Left kidney (tissue), 2 donors: ENCODE measurements around the gene ABRAXAS1. TPM values are rescaled to one million over a fixed set of nuclear protein-coding genes. Genes with fewer than 3 reads are reported as not detected.

Experiments used
- DNase-seq: peaks from one replicate; pipeline ENCODE4 v3.0.0-alpha.2; 2013
- polyA plus RNA-seq: library from polyadenylated mRNA; unstranded; fragments of 120-200 nt; gene quantifications from one replicate; pipeline ENCODE4 v1.2.1, GENCODE V29; 2013; ENCODE audit not compliant: insufficient read length

Gene ABRAXAS1
- polyA plus RNA-seq, 1 donor, result 31.5 TPM

- DNase-seq, result peak; percentile 99
Measured at GRCh38 chr4:83455281-83456183, 29.4 kb downstream of the ABRAXAS1 start, which contains the start of the genes HELQ and MRPS18C. TSS of gene HELQ (minus strand) at chr4:83455823. CDS start at chr4:83455693, 130 bp downstream. TSS of gene MRPS18C (plus strand) at chr4:83456058. CDS start at chr4:83456078, 20 bp downstream.

- no peak for DNase-seq
Measured at GRCh38 chr4:83454686-83455085, 30.2 kb downstream of the ABRAXAS1 start.

- DNase-seq, result no peak
Measured at GRCh38 chr4:83449009-83449408, 35.9 kb downstream of the ABRAXAS1 start.

- no peak for DNase-seq
Measured at GRCh38 chr4:83440899-83441298, 44.0 kb downstream of the ABRAXAS1 start.

GRCh38 chr4:83440148-83440814 is 44.6 kb downstream of the ABRAXAS1 start:
- no peak for DNase-seq

- DNase-seq, result no peak
Measured at GRCh38 chr4:83438719-83439118, 46.2 kb downstream of the ABRAXAS1 start.

GRCh38 chr4:83436680-83437079 is 48.2 kb downstream of the ABRAXAS1 start:
- no peak for DNase-seq

- DNase-seq, result no peak
Measured at GRCh38 chr4:83431200-83431599, 53.7 kb downstream of the ABRAXAS1 start.

GRCh38 chr4:83418211-83418610 is 66.7 kb downstream of the ABRAXAS1 start:
- DNase-seq, result no peak

- DNase-seq, result no peak
Measured at GRCh38 chr4:83417566-83417965, 67.3 kb downstream of the ABRAXAS1 start.

- DNase-seq, result no peak
Measured at GRCh38 chr4:83413676-83414075, 71.2 kb downstream of the ABRAXAS1 start.

Other genes with a start within 250 kb of the ABRAXAS1 start
- gene COQ2, start 200.3 kb downstream of the ABRAXAS1 start, polyA plus RNA-seq, result 14.9 TPM
- gene HPSE, start 150.3 kb downstream of the ABRAXAS1 start, polyA plus RNA-seq, result 1.1 TPM
- 17.0 TPM for gene HELQ, start 29.3 kb downstream of the ABRAXAS1 start, polyA plus RNA-seq
- gene MRPS18C, start 29.0 kb downstream of the ABRAXAS1 start, polyA plus RNA-seq, result 65.5 TPM
- 14.5 TPM for gene GPAT3, start 51.0 kb upstream of the ABRAXAS1 start, polyA plus RNA-seq